ENCODE results near the gene MACC1. TPM values are rescaled to one million over a fixed set of nuclear protein-coding genes. Genes with fewer than 3 reads are reported as not detected.

MACC1 gene
- total and polyA plus RNA-seq, 4 donors, result 0.02 to 1.0 (median 0.50) TPM

- H3K27ac ChIP-seq (ENCODE audit: low read depth in 1 of 2, low read length in 2 of 2), result no peak overlapping the region
- DNase-seq (ENCODE audit: low spot score), result no peak
These were observed 23.9 kb downstream of the MACC1 start for GRCh38 chr7:20193242-20193777.

GRCh38 chr7:20191391-20191869 lies 25.8 kb downstream of the MACC1 start:
- TF ChIP-seq JUND (IDR thresholded peaks at IDR 0.05), result no peak
- no peaks in the 10 kb centered on the region for H3K36me3 ChIP-seq (ENCODE audit: control insufficient read depth in 4 of 4, insufficient read depth in 3 of 4, low read depth in 1 of 4, low read length in 3 of 4)
- H3K27ac ChIP-seq (ENCODE audit: low read depth in 1 of 2, low read length in 2 of 2), result no peak overlapping the region
- 80% methylated on average over 11 of the region's 11 CpGs for WGBS
- H3K4me3 ChIP-seq (ENCODE audit: low read depth in 1 of 3, low read length in 3 of 3), result no peak overlapping the region
- DNase-seq (ENCODE audit: low spot score), result no peak
- H3K27me3 ChIP-seq (ENCODE audit: control insufficient read depth in 4 of 4, insufficient read depth in 4 of 4, low read length in 3 of 4), result no peaks in the 10 kb centered on the region
- no peak overlapping the region for H3K9ac ChIP-seq (ENCODE audit: low read depth in 1 of 2, low read length in 2 of 2)
- H3K9me3 ChIP-seq (ENCODE audit: control insufficient read depth in 4 of 4, low read length in 3 of 4), result no peaks in the 10 kb centered on the region
- H3K4me1 ChIP-seq (ENCODE audit: control insufficient read depth in 4 of 4, insufficient read depth in 4 of 4, low read length in 3 of 4), result no peaks in the 10 kb centered on the region

More at GRCh38 chr7:20193242-20193777, 23.9 kb downstream of the MACC1 start:
- Histone ChIP-seq H3K27me3 (ENCODE audit: control insufficient read depth in 4 of 4, insufficient read depth in 4 of 4, low read length in 3 of 4) (no peaks in the 10 kb centered on the region), H3K36me3 (ENCODE audit: control insufficient read depth in 4 of 4, insufficient read depth in 3 of 4, low read depth in 1 of 4, low read length in 3 of 4) (no peaks in the 10 kb centered on the region), H3K9ac (ENCODE audit: low read depth in 1 of 2, low read length in 2 of 2) (no peak overlapping the region), H3K9me3 (ENCODE audit: control insufficient read depth in 4 of 4, low read length in 3 of 4) (no peaks in the 10 kb centered on the region), H3K4me1 (ENCODE audit: control insufficient read depth in 4 of 4, insufficient read depth in 4 of 4, low read length in 3 of 4) (no peaks in the 10 kb centered on the region), H3K4me3 (ENCODE audit: low read depth in 1 of 3, low read length in 3 of 3) (no peak overlapping the region)
- WGBS, result 42% methylated on average over 1 of the region's 1 CpG
- no peak for TF ChIP-seq EGR1 (IDR thresholded peaks at IDR 0.05; ENCODE audit: low read depth in 2 of 2)
- TF ChIP-seq JUND (IDR thresholded peaks at IDR 0.05), result no peak
- no peak for TF ChIP-seq FOXA2 (IDR thresholded peaks at IDR 0.05)
- no peak for TF ChIP-seq RXRA (IDR thresholded peaks at IDR 0.05)

- TF ChIP-seq REST (IDR thresholded peaks at IDR 0.05) (no peak), NR2F2 (IDR thresholded peaks at IDR 0.05) (no peak), MAX (IDR thresholded peaks at IDR 0.05) (no peak), EGR1 (IDR thresholded peaks at IDR 0.05; ENCODE audit: low read depth in 2 of 2) (no peak), RXRA (IDR thresholded peaks at IDR 0.05) (no peak), GABPA (IDR thresholded peaks at IDR 0.05 in 1 of 2, conservative IDR thresholded peaks at IDR 0.05 in 1 of 2) (no peak), HNF4G (IDR thresholded peaks at IDR 0.05) (no peak), FOXA2 (IDR thresholded peaks at IDR 0.05) (no peak), TAF1 (conservative IDR thresholded peaks at IDR 0.05) (no peak)
- no peaks in the 10 kb centered on the region for H3K4me1 ChIP-seq (ENCODE audit: control insufficient read depth in 4 of 4, insufficient read depth in 4 of 4, low read length in 3 of 4)
- no peaks in the 10 kb centered on the region for H3K27me3 ChIP-seq (ENCODE audit: control insufficient read depth in 4 of 4, insufficient read depth in 4 of 4, low read length in 3 of 4)
- no peak overlapping the region for H3K9ac ChIP-seq (ENCODE audit: low read depth in 1 of 2, low read length in 2 of 2)
- no peak overlapping the region for H3K4me3 ChIP-seq (ENCODE audit: low read depth in 1 of 3, low read length in 3 of 3)
- DNase-seq (ENCODE audit: low spot score), result no peak
- no peaks in the 10 kb centered on the region for H3K36me3 ChIP-seq (ENCODE audit: control insufficient read depth in 4 of 4, insufficient read depth in 3 of 4, low read depth in 1 of 4, low read length in 3 of 4)
- WGBS, result 41% methylated on average over 2 of the region's 2 CpGs
- no peaks in the 10 kb centered on the region for H3K9me3 ChIP-seq (ENCODE audit: control insufficient read depth in 4 of 4, low read length in 3 of 4)
- no peak overlapping the region for H3K27ac ChIP-seq (ENCODE audit: low read depth in 1 of 2, low read length in 2 of 2)
These were observed 26.4 kb downstream of the MACC1 start for GRCh38 chr7:20190560-20191390.

Data from liver (tissue), 9 donors.